H1 (cell line): ENCODE measurements around the gene CALHM3. TPM values are rescaled to one million over a fixed set of nuclear protein-coding genes. Genes with fewer than 3 reads are reported as not detected.

Experiments
- CTCF ChIA-PET: fragments of 300-600 bp; sonication (Branson Sonifier 250); formaldehyde crosslinking; loops from one replicate; lab custom pipeline; 2021; ENCODE audit not compliant: partially characterized antibody; lab: Charles Lee
- POLR2A ChIA-PET: fragments of 300-600 bp; sonication (Branson Sonifier 250); formaldehyde crosslinking; loops from one replicate; lab custom pipeline; 2021; ENCODE audit warnings: inconsistent platforms; ENCODE audit not compliant: partially characterized antibody; lab: Charles Lee
- DNase-seq, 2 experiments: peaks; one replicate each; pipeline versions ENCODE4 v3.0.0 to v3.0.0-alpha.2; 2010 to 2022; ENCODE audit warnings: low spot score in 2 of 2, low read depth in 1 of 2, mixed read lengths in 1 of 2
- FAIRE-seq: peaks from 2 replicates; lab custom pipeline; 2011; peaks lifted over from hg19 to GRCh38; lab: Jason Lieb, UNC
- H2AFZ ChIP-seq: 2 replicates; pipeline ENCODE4 v1.8.1; 2012; ENCODE audit warnings: low read length, inconsistent platforms
- H2AK5ac ChIP-seq: 2 replicates; pipeline ENCODE4 v1.6.1; 2013; ENCODE audit warnings: low read depth, low read length
- H2BK120ac ChIP-seq: replicated peaks from 2 replicates; pipeline ENCODE3; 2013; ENCODE audit warnings: low read depth, low read length, inconsistent platforms
- H2BK12ac ChIP-seq: 2 replicates; pipeline ENCODE4 v1.6.1; 2013; ENCODE audit warnings: low read depth, low read length
- H2BK15ac ChIP-seq: 2 replicates; pipeline ENCODE4 v1.6.1; 2013; ENCODE audit warnings: low read length
- H2BK20ac ChIP-seq: 2 replicates; pipeline ENCODE4 v1.6.1; 2013; ENCODE audit warnings: low read length
- H2BK5ac ChIP-seq: 2 replicates; pipeline ENCODE4 v1.6.1; 2013; ENCODE audit warnings: low read depth, low read length
- H3K14ac ChIP-seq: 2 replicates; pipeline ENCODE4 v1.6.1; 2013; ENCODE audit warnings: inconsistent platforms; ENCODE audit not compliant: insufficient read length
- H3K18ac ChIP-seq: 2 replicates; pipeline ENCODE4 v1.6.1; 2013; ENCODE audit warnings: low read length; ENCODE audit errors: extremely low read depth
- H3K23ac ChIP-seq: 2 replicates; pipeline ENCODE4 v1.6.1; 2013; ENCODE audit warnings: inconsistent platforms; ENCODE audit not compliant: insufficient read length
- H3K23me2 ChIP-seq: 2 replicates; pipeline ENCODE4 v1.6.1; 2013; ENCODE audit warnings: low read depth, low read length
- H3K27ac ChIP-seq: 2 replicates; pipeline ENCODE4 v1.6.1; 2011; ENCODE audit warnings: low read depth, low read length, inconsistent platforms
- H3K27me3 ChIP-seq, 4 experiments: replicated peaks in 1 of 4; 1 replicate in 1 of 4; 2 replicates in 3 of 4; pipeline versions ENCODE4 v1.6.1 to v1.8.1; 2011 to 2013; ENCODE audit warnings: low read length in 3 of 4, mild to moderate bottlenecking in 3 of 4, inconsistent platforms in 2 of 4, mixed read lengths in 2 of 4, moderate library complexity in 1 of 4; ENCODE audit not compliant: control insufficient read depth in 3 of 4, insufficient read depth in 3 of 4; ENCODE audit errors: extremely low read depth in 1 of 4
- H3K36me3 ChIP-seq, 4 experiments: 2 replicates each; pipeline versions ENCODE4 v1.6.1 to v1.8.1; 2011 to 2013; ENCODE audit warnings: mild to moderate bottlenecking in 4 of 4, low read length in 3 of 4, moderate library complexity in 2 of 4, control low read depth in 1 of 4, inconsistent platforms in 1 of 4; ENCODE audit not compliant: insufficient read depth in 4 of 4, control insufficient read depth in 2 of 4
- H3K4ac ChIP-seq: replicated peaks from 2 replicates; pipeline ENCODE3; 2013; ENCODE audit warnings: low read length, low read depth, mixed read lengths, inconsistent platforms; ENCODE audit not compliant: insufficient read length
- H3K4me1 ChIP-seq, 4 experiments: replicated peaks in 1 of 4; 1 replicate in 1 of 4; 2 replicates in 3 of 4; pipeline versions ENCODE4 v1.6.1 to v1.8.1; 2011 to 2013; ENCODE audit warnings: low read length in 3 of 4, inconsistent platforms in 2 of 4, mixed read lengths in 1 of 4; ENCODE audit not compliant: insufficient read depth in 4 of 4, control insufficient read depth in 3 of 4
- H3K4me2 ChIP-seq, 2 experiments: 2 replicates each; pipeline versions ENCODE4 v1.6.1 to v1.8.1; 2011 to 2013; ENCODE audit warnings: low read depth in 2 of 2, low read length in 2 of 2, control low read depth in 1 of 2, inconsistent platforms in 1 of 2, mild to moderate bottlenecking in 1 of 2; ENCODE audit not compliant: insufficient read depth in 1 of 2
- H3K4me3 ChIP-seq, 4 experiments: fragments of 200-600, 300-600 bp in 1 of 4; sonication (generic), shearing (Covaris generic), sonication (Bioruptor Twin) in 1 of 4; 2 replicates each; pipeline versions ENCODE4 v1.5.1 to v1.8.1; 2011 to 2016; ENCODE audit warnings: low read length in 4 of 4, low read depth in 3 of 4, control low read depth in 2 of 4, inconsistent platforms in 2 of 4, mild to moderate bottlenecking in 2 of 4, mixed read lengths in 1 of 4, moderate library complexity in 1 of 4; ENCODE audit not compliant: insufficient read depth in 2 of 4; ENCODE audit errors: extremely low read depth in 1 of 4
- H3K56ac ChIP-seq: replicated peaks from 2 replicates; pipeline ENCODE3; 2013; ENCODE audit warnings: low read depth, mild to moderate bottlenecking, mixed read lengths, low read length, inconsistent platforms; ENCODE audit not compliant: insufficient read length
- H3K79me1 ChIP-seq: 2 replicates; pipeline ENCODE4 v1.6.1; 2013; ENCODE audit warnings: low read depth, low read length, control low read depth
- H3K79me2 ChIP-seq, 2 experiments: 2 replicates each; pipeline versions ENCODE4 v1.6.1 to v1.8.1; 2012 to 2013; ENCODE audit warnings: low read length in 2 of 2, mild to moderate bottlenecking in 2 of 2, inconsistent platforms in 1 of 2; ENCODE audit not compliant: insufficient read depth in 2 of 2, control insufficient read depth in 1 of 2
- H3K9ac ChIP-seq, 4 experiments: replicated peaks in 1 of 4; 1 replicate in 1 of 4; 2 replicates in 3 of 4; pipeline versions ENCODE4 v1.6.1 to v1.8.1; 2011 to 2013; ENCODE audit warnings: low read depth in 3 of 4, low read length in 3 of 4, control low read depth in 2 of 4, mild to moderate bottlenecking in 2 of 4, moderate library complexity in 2 of 4, inconsistent platforms in 1 of 4; ENCODE audit errors: extremely low read depth in 1 of 4
- H3K9me3 ChIP-seq, 2 experiments: 2 replicates each; pipeline versions ENCODE4 v1.6.1 to v1.8.1; 2012 to 2013; ENCODE audit warnings: mild to moderate bottlenecking in 2 of 2, moderate library complexity in 2 of 2, control low read depth in 1 of 2, inconsistent platforms in 1 of 2, low read depth in 1 of 2, low read length in 1 of 2, mixed read lengths in 1 of 2; ENCODE audit not compliant: insufficient read depth in 2 of 2
- H4K20me1 ChIP-seq, 2 experiments: replicated peaks in 1 of 2; 2 replicates each; pipeline versions ENCODE3 to v1.8.1; 2011 to 2013; ENCODE audit warnings: inconsistent platforms in 2 of 2, low read length in 2 of 2, mild to moderate bottlenecking in 1 of 2; ENCODE audit not compliant: insufficient read depth in 2 of 2, control insufficient read depth in 1 of 2
- H4K5ac ChIP-seq: 2 replicates; pipeline ENCODE4 v1.6.1; 2013; ENCODE audit warnings: low read length, low read depth, mixed read lengths, inconsistent platforms; ENCODE audit not compliant: insufficient read length
- H4K8ac ChIP-seq: 2 replicates; pipeline ENCODE4 v1.8.0; 2013; ENCODE audit warnings: mild to moderate bottlenecking, moderate library complexity, low read length, inconsistent platforms; ENCODE audit not compliant: insufficient read depth; ENCODE audit errors: extremely low read depth
- H4K91ac ChIP-seq: replicated peaks from 2 replicates; pipeline ENCODE3; 2013; ENCODE audit warnings: low read length, mixed read lengths, inconsistent platforms; ENCODE audit not compliant: insufficient read length
- ATF2 ChIP-seq: IDR thresholded peaks from 2 replicates; pipeline ENCODE4 v1.6.1; 2012; ENCODE audit warnings: low read length, inconsistent platforms
- CHD1 ChIP-seq: IDR thresholded peaks from 2 replicates; pipeline ENCODE4 v1.6.1; 2012; ENCODE audit warnings: low read depth, low read length, improper control_type of control experiment
- CHD2 ChIP-seq: IDR thresholded peaks from 2 replicates; pipeline ENCODE4 v1.6.1; 2012; ENCODE audit warnings: low read length, improper control_type of control experiment
- EGR1 ChIP-seq: IDR thresholded peaks from 2 replicates; pipeline ENCODE4 v1.6.1; 2011; ENCODE audit warnings: low read depth, low read length, borderline replicate concordance
- HDAC2 ChIP-seq, 2 experiments: fragments of 300-600 bp in 1 of 2; sonication (generic) in 1 of 2; IDR thresholded peaks; 2 replicates each; pipeline ENCODE4 v1.6.1; 2011 to 2012; ENCODE audit warnings: low read depth in 2 of 2, low read length in 2 of 2, mild to moderate bottlenecking in 2 of 2, moderate library complexity in 2 of 2, borderline replicate concordance in 1 of 2, inconsistent platforms in 1 of 2
- HDAC6 ChIP-seq: IDR thresholded peaks from one replicate; pipeline ENCODE4 v1.7.1; 2012; ENCODE audit warnings: low read depth, mild to moderate bottlenecking, inconsistent platforms, low read length, moderate library complexity
- MAX ChIP-seq: IDR thresholded peaks from 2 replicates; pipeline ENCODE4 v1.6.1; 2012; ENCODE audit warnings: inconsistent platforms
- NRF1 ChIP-seq: IDR thresholded peaks from 2 replicates; pipeline ENCODE4 v1.6.1; 2011; ENCODE audit warnings: mild to moderate bottlenecking, low read depth, low read length, improper control_type of control experiment
- POU5F1 ChIP-seq: IDR thresholded peaks from 2 replicates; pipeline ENCODE4 v1.6.1; 2011; ENCODE audit warnings: low read depth, mild to moderate bottlenecking, low read length, moderate library complexity
- SAP30 ChIP-seq: fragments of 300-600 bp; sonication (generic); IDR thresholded peaks from 2 replicates; pipeline ENCODE4 v1.7.1; 2012; ENCODE audit warnings: low read length, moderate library complexity, mild to moderate bottlenecking, inconsistent platforms; ENCODE audit not compliant: insufficient read depth, insufficient replicate concordance
- TAF7 ChIP-seq: optimal IDR thresholded peaks from 2 replicates; pipeline ENCODE3; 2011; ENCODE audit warnings: low read depth, mild to moderate bottlenecking, inconsistent platforms, low read length, moderate library complexity, borderline replicate concordance
- TEAD4 ChIP-seq: IDR thresholded peaks from 2 replicates; pipeline ENCODE4 v1.6.1; 2012; ENCODE audit warnings: low read depth, low read length, inconsistent platforms, mixed read lengths
- WGBS, 2 experiments: shearing (Covaris generic) in 1 of 2; methylation state at CpG; one replicate each; pipeline versions ENCODE4 v1.1.6 to v1.1.7; 2013 to 2015; ENCODE audit warnings: low lambda C conversion rate in 2 of 2, mixed read lengths in 2 of 2, inconsistent platforms in 1 of 2, low coverage in 1 of 2, missing lambda C conversion rate in 1 of 2; ENCODE audit not compliant: insufficient replicate concordance in 2 of 2, insufficient coverage in 1 of 2, insufficient read length in 1 of 2; ENCODE audit errors: extremely low coverage in 1 of 2, missing lambda C conversion rate in 1 of 2; 5-methylcytosine and 5-hydroxymethylcytosine counted together
- polyA plus RNA-seq, 7 experiments: library from polyadenylated mRNA; depleted of rRNA in 3 of 7; stranded (reverse) in 5 of 7; unstranded in 2 of 7; fragments of >200 nt in 5 of 7; fragments of 200-250 nt in 2 of 7; gene quantifications; 1 replicate in 5 of 7; 2 replicates in 1 of 7; 4 replicates in 1 of 7; pipeline versions ENCODE4 v1.2.1 to v1.2.3, GENCODE V29; 2011 to 2013; ENCODE audit warnings: missing spikeins in 2 of 7, mixed read lengths in 2 of 7
- total RNA-seq: library from RNA; stranded (reverse); fragmentation: NEBNext Ultra II Directional; extraction: Animal tissue kit (Norgen Biotek cat#: 25700); gene quantifications from 2 replicates; pipeline ENCODE4 v1.2.1, GENCODE V29; 2021

The CALHM3 gene
- total and polyA plus RNA-seq, 2 of the 8 experiments (the other 6 are each of a cell fraction or from before 2014, with no cell fraction given), result 0.17 to 0.60 TPM

GRCh38 chr10:103506061-103506460 is 27.0 kb upstream of the CALHM3 start:
- H3K27me3 ChIP-seq, result no peaks in the 10 kb centered on the region
- no peak overlapping the region for H4K91ac ChIP-seq
- H3K79me2 ChIP-seq, result no peaks in the 10 kb centered on the region
- no peak overlapping the region for H3K27ac ChIP-seq
- DNase-seq, result no peak
- H2BK5ac ChIP-seq, result no peak overlapping the region; the same call in 1 of the 2 replicates
- H2BK120ac ChIP-seq, result no peak overlapping the region
- H2BK20ac ChIP-seq, result no peak overlapping the region
- no peak overlapping the region for H3K4ac ChIP-seq
- 0 out of 2 replicates have a peak overlapping the region, but pooled peaks have one; percentile 17 for H2BK12ac ChIP-seq
- no peaks in the 10 kb centered on the region for H3K79me1 ChIP-seq
- WGBS, 2 experiments, result 89% methylated on average over 4 of the region's 4 CpGs; no CpG with 5 or more reads in 1 of the 2 experiments
- FAIRE-seq, result no peak
- H3K9ac ChIP-seq, result no peak overlapping the region
- H3K23me2 ChIP-seq, result no peaks in the 10 kb centered on the region
- H4K20me1 ChIP-seq, result no peaks in the 10 kb centered on the region
- no peak overlapping the region for H3K56ac ChIP-seq
- no peaks in the 10 kb centered on the region for H3K9me3 ChIP-seq
- no peak overlapping the region for H3K23ac ChIP-seq
- H2AK5ac ChIP-seq, result no peak overlapping the region
- ChIA-PET CTCF (interaction anchor here (0.9 to 2.1 kb wide), 6 partner anchors 10 to 87 kb away, joined by 3 to 13 read pairs (median 5); no protein-coding TSS in a partner anchor), POLR2A (interaction anchor here (1.1 kb wide), 1 partner anchor 29 kb away, joined by 3 read pairs; no protein-coding TSS in a partner anchor)
- no peak overlapping the region for H3K4me2 ChIP-seq
- no peak overlapping the region for H3K4me3 ChIP-seq
- 0 out of 2 replicates have a peak overlapping the region, but pooled peaks have one; percentile 53 for H2BK15ac ChIP-seq
- H3K14ac ChIP-seq, result no peak overlapping the region
- no peak overlapping the region for H4K5ac ChIP-seq
- no peak overlapping the region for H3K18ac ChIP-seq
- H4K8ac ChIP-seq, result no peak overlapping the region
- H2AFZ ChIP-seq, result no peak overlapping the region
- H3K36me3 ChIP-seq, result no peaks in the 10 kb centered on the region
- H3K4me1 ChIP-seq, result no peaks in the 10 kb centered on the region; a peak in 2 of 7 replicates
- no peak for TF ChIP-seq ATF2
- TF ChIP-seq SAP30, result no peak
- no peak for TF ChIP-seq TEAD4
- TF ChIP-seq MAX, result no peak
- TF ChIP-seq CHD1, result no peak
- no peak for TF ChIP-seq POU5F1
- TF ChIP-seq HDAC2 (IDR thresholded peaks at IDR 0.05; ENCODE audit: borderline replicate concordance in 1 of 2, low read depth in 2 of 2, low read length in 2 of 2), result no peak
- no peak for TF ChIP-seq CHD2
- TF ChIP-seq NRF1, result no peak
- TF ChIP-seq EGR1, result no peak
- TF ChIP-seq HDAC6, result no peak
- TF ChIP-seq TAF7, result no peak
